ENCODE data around the gene LBX1. TPM values are rescaled to one million over a fixed set of nuclear protein-coding genes. Genes with fewer than 3 reads are reported as not detected.

LBX1 gene
- total RNA-seq, 4 donors from 2014 or later = not detected

- no peaks in the 10 kb centered on the region for H3K27me3 ChIP-seq
- H3K4me1 ChIP-seq = no peaks in the 10 kb centered on the region
- no peaks in the 10 kb centered on the region for H3K36me3 ChIP-seq
- DNase-seq = no peak
- H3K4me3 ChIP-seq = no peak overlapping the region
- no peak for TF ChIP-seq POLR2A (IDR thresholded peaks at IDR 0.05)
- no peak for TF ChIP-seq CTCF (IDR thresholded peaks at IDR 0.05)
- H3K9me3 ChIP-seq = no peaks in the 10 kb centered on the region
- intact Hi-C loops (cut with DNase I; ENCODE audit: low total_unique reads) = no loop called here
- H3K27ac ChIP-seq = no peak overlapping the region
These were observed 45.6 kb downstream of the LBX1 start for GRCh38 chr10:101183458-101184183.

GRCh38 chr10:101182936-101183335 lies 46.3 kb downstream of the LBX1 start:
- Histone ChIP-seq H3K36me3 (no peaks in the 10 kb centered on the region), H3K4me1 (no peaks in the 10 kb centered on the region), H3K27me3 (no peaks in the 10 kb centered on the region), H3K4me3 (no peak overlapping the region), H3K9me3 (no peaks in the 10 kb centered on the region), H3K27ac (no peak overlapping the region)
- DNase-seq = no peak
- intact Hi-C loops (cut with DNase I; ENCODE audit: low total_unique reads) = no loop called here
- TF ChIP-seq CTCF (IDR thresholded peaks at IDR 0.05) (no peak), POLR2A (IDR thresholded peaks at IDR 0.05) (no peak)

Other genes starting within 250 kb of the LBX1 start
- 100 to 1,000 TPM in 1 of 4 donors, 10 to 100 TPM in 3; 36.9 to 134 (median 51.8) TPM for gene MRPL43, start 242.0 kb downstream of the LBX1 start, total RNA-seq
- 10 to 100 TPM in 1 of 4 donors, 1 to 10 TPM in 2, under 1 TPM in 1; 0.51 to 11.8 (median 6.2) TPM for gene TWNK, start 241.9 kb downstream of the LBX1 start, total RNA-seq
- gene LZTS2, start 229.7 kb downstream of the LBX1 start, total RNA-seq = 100 to 1,000 TPM in 2 of 4 donors, 10 to 100 TPM in 2; 51.5 to 123 (median 85.2) TPM
- gene PDZD7, start 198.3 kb downstream of the LBX1 start, total RNA-seq = 1 to 10 TPM in 1 of 4 donors, under 1 TPM in 2, not detected in 1; under 0.01 to 1.3 (median 0.61) TPM
- 100 to 1,000 TPM in 1 of 4 donors, 10 to 100 TPM in 3; 34.6 to 161 (median 58.1) TPM for gene SFXN3, start 198.2 kb downstream of the LBX1 start, total RNA-seq
- 10 to 100 TPM in 1 of 4 donors, 1 to 10 TPM in 1, under 1 TPM in 1, not detected in 1; 0.26 to 34.6 (median 6.3) TPM for gene KAZALD1, start 167.5 kb downstream of the LBX1 start, total RNA-seq
- gene TLX1, start 98.2 kb downstream of the LBX1 start, total RNA-seq = not detected
- gene BTRC, start 124.7 kb upstream of the LBX1 start, total RNA-seq = 10 to 100 TPM; 12.6 to 26.5 (median 20.7) TPM

Data from uterus (tissue), 4 donors.